GM12878 (cell line): Measurements from ENCODE around the gene ASCC3. TPM values are rescaled to one million over a fixed set of nuclear protein-coding genes. Genes with fewer than 3 reads are reported as not detected.
A peak's percentile ranks its signal among the peaks of the same experiment; 100 is the strongest.

Experiments
- ATAC-seq: fragments of 200-7000 bp; cut with Tn5 transposase; 3 replicates; pipeline ENCODE4 v1.9.1; 2020; ENCODE audit warnings: mild to moderate bottlenecking, moderate library complexity
- BruUV-seq: library from RNA; stranded (reverse); fragments of 400-500 nt; replicated peaks from 2 replicates; lab custom pipeline; 2021; lab: Mats Ljungman, UMichigan
- CTCF ChIA-PET: fragments of 300-600 bp; sonication (Branson Sonifier 250); formaldehyde crosslinking; extraction: SDS; loops from one replicate; lab custom pipeline; 2021; ENCODE audit warnings: inconsistent platforms; lab: Yijun Ruan, JAX
- POLR2A ChIA-PET: fragments of 350-600 bp; formaldehyde crosslinking; extraction: SDS; loops from one replicate; lab custom pipeline; 2021; ENCODE audit warnings: inconsistent platforms; lab: Charles Lee
- RAD21 ChIA-PET: fragments of 300-600 bp; sonication (Branson Sonifier 250); formaldehyde crosslinking; loops from one replicate; lab custom pipeline; 2023; ENCODE audit warnings: antibody characterized with exemption; ENCODE audit not compliant: unreplicated experiment; lab: Charles Lee
- SMC1A ChIA-PET: fragments of 300-600 bp; sonication (Branson Sonifier 250); formaldehyde crosslinking; loops from one replicate; lab custom pipeline; 2023; ENCODE audit not compliant: unreplicated experiment, uncharacterized antibody; lab: Charles Lee
- DNase-seq: peaks from one replicate; pipeline ENCODE4 v3.0.0-alpha.2; 2011; ENCODE audit warnings: low read depth, low spot score
- FAIRE-seq: peaks from 3 replicates; lab custom pipeline; 2011; peaks lifted over from hg19 to GRCh38; lab: Jason Lieb, UNC
- H2AFZ ChIP-seq: 2 replicates; pipeline ENCODE4 v1.6.0; 2011; ENCODE audit warnings: low read depth, low read length, control low read depth; ENCODE audit not compliant: control insufficient read depth
- H3K27ac ChIP-seq: 2 replicates; pipeline ENCODE4 v1.5.1; 2011; ENCODE audit warnings: control low read depth; ENCODE audit not compliant: control insufficient read depth, insufficient read depth
- H3K27me3 ChIP-seq, 2 experiments: replicated peaks in 1 of 2; 2 replicates each; pipeline versions ENCODE4 v1.6.0 to v1.6.1; 2011; ENCODE audit warnings: low read length in 1 of 2; ENCODE audit not compliant: control insufficient read depth in 2 of 2, insufficient read depth in 2 of 2
- H3K36me3 ChIP-seq, 2 experiments: 2 replicates each; pipeline ENCODE4 v1.5.1; 2011; ENCODE audit warnings: low read length in 1 of 2; ENCODE audit not compliant: control insufficient read depth in 2 of 2, insufficient read depth in 2 of 2
- H3K4me1 ChIP-seq: 2 replicates; pipeline ENCODE4 v1.6.1; 2011; ENCODE audit warnings: mild to moderate bottlenecking, low read length, moderate library complexity, mixed read lengths; ENCODE audit not compliant: control insufficient read depth, insufficient read depth
- H3K4me2 ChIP-seq: 2 replicates; pipeline ENCODE4 v1.6.0; 2011; ENCODE audit warnings: control low read depth; ENCODE audit not compliant: control insufficient read depth, insufficient read depth
- H3K4me3 ChIP-seq: fragments of 200-600 bp; sonication (generic); 2 replicates; pipeline ENCODE4 v1.5.1; 2016
- H3K79me2 ChIP-seq: 2 replicates; pipeline ENCODE4 v1.6.0; 2011; ENCODE audit warnings: low read length; ENCODE audit not compliant: control insufficient read depth, insufficient read depth
- H3K9ac ChIP-seq: 2 replicates; pipeline ENCODE4 v1.8.0; 2011; ENCODE audit warnings: low read length, control low read depth, mixed read lengths; ENCODE audit not compliant: control insufficient read depth, insufficient read depth
- H3K9me3 ChIP-seq: replicated peaks from 3 replicates; pipeline ENCODE4 v1.5.1; 2011; ENCODE audit warnings: mild to moderate bottlenecking, low read length; ENCODE audit not compliant: control insufficient read depth, insufficient read depth
- H4K20me1 ChIP-seq: 2 replicates; pipeline ENCODE4 v1.6.0; 2011; ENCODE audit not compliant: control insufficient read depth, insufficient read depth
- EZH2 ChIP-seq: IDR thresholded peaks from 2 replicates; pipeline ENCODE4 v1.6.1; 2012; ENCODE audit warnings: low read depth, mild to moderate bottlenecking, control low read depth, inconsistent platforms, low read length, borderline replicate concordance; ENCODE audit not compliant: control insufficient read depth
- RBBP5 ChIP-seq: fragments of 200-600 bp; sonication (generic); conservative IDR thresholded peaks from 2 replicates; pipeline ENCODE4 v1.6.1; 2016
- WGBS: methylation state at CpG from one replicate; pipeline ENCODE4 v1.1.6; 2016; ENCODE audit warnings: low lambda C conversion rate; ENCODE audit not compliant: insufficient replicate concordance, insufficient coverage; ENCODE audit errors: missing lambda C conversion rate; 5-methylcytosine and 5-hydroxymethylcytosine counted together
- in situ Hi-C: fragments of 300-500 bp; cut with MboI; formaldehyde crosslinking; loops from 9 replicates; pipeline ENCODE4 v1.14.3; 2018; ENCODE audit warnings: mixed read lengths
- intact Hi-C: fragments of 100-400 bp; cut with micrococcal nuclease; formaldehyde crosslinking; loops from one replicate; pipeline ENCODE4 v1.14.2; 2022; ENCODE audit not compliant: unreplicated experiment
- polyA plus RNA-seq, 11 experiments: library from polyadenylated mRNA; depleted of rRNA in 4 of 11; unstranded in 6 of 11; stranded (reverse) in 5 of 11; fragments of >200 nt; fragmentation: Nextera tagmentation in 4 of 11; fragmentation: Illumina TruSeq in 1 of 11; extraction: Ambion mirVana in 4 of 11; extraction: Trizol in 1 of 11; gene quantifications; 1 replicate in 1 of 11; 2 replicates in 10 of 11; pipeline versions ENCODE4 v1.2.1 to v1.2.3, GENCODE V29; 2011 to 2016; ENCODE audit warnings: inconsistent platforms in 2 of 11, missing spikeins in 2 of 11, low read depth in 1 of 11
- total RNA-seq, 4 experiments: library from RNA; depleted of rRNA in 3 of 4; stranded (reverse); fragments of >200 nt in 3 of 4; fragmentation: Illumina TruSeq in 1 of 4; extraction: Trizol in 1 of 4; gene quantifications; 2 replicates each; pipeline versions ENCODE4 v1.2.1 to v1.2.3, GENCODE V29; 2013 to 2021
- TF ChIP-seq, protein P1 (sequence below): IDR thresholded peaks from 2 replicates; pipeline ENCODE4 v1.6.1; 2012; ENCODE audit warnings: low read depth, low read length, improper control_type of control experiment

ASCC3 gene
- total and polyA plus RNA-seq, 10 of the 15 experiments (the other 5 are each of a cell fraction or from before 2014, with no cell fraction given): 19.9 to 76.2 (median 55.9) TPM

DNA sequence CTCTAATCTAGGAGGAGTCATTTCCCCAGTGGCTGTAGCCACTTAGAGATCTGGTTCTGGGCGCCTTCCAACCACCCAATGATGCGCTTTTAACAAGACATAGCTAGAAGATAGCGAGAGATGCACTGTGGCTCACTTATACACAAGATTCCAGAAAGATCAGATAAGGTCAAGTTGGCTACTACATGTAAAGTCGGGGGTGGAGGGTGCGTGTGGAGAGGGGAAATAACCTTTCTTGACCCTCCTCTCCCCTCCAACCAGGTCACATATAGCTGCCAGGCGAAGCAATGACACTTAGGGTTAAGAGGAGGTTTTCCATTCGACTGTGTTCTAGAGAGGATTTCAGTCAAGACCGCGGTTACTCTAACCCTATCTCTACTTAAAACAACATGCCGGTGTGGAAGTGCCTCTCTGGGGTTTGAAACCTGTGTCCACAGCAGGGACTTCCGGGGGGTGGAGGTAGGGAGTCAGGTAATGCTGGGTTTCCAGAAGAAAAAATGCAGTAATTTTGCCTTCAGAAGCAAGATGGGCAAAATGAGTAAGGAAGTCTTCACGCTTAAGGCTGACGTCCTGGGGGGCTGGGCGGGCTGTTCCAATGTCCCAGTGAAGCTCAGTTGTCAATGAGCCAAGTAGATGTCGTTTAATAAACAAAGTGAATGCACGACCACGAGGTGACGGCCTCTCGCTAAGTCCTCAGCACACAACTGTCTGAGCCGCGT is 414.6 kb downstream of the ASCC3 start:
- SMC1A ChIA-PET: no interaction called here

DNA sequence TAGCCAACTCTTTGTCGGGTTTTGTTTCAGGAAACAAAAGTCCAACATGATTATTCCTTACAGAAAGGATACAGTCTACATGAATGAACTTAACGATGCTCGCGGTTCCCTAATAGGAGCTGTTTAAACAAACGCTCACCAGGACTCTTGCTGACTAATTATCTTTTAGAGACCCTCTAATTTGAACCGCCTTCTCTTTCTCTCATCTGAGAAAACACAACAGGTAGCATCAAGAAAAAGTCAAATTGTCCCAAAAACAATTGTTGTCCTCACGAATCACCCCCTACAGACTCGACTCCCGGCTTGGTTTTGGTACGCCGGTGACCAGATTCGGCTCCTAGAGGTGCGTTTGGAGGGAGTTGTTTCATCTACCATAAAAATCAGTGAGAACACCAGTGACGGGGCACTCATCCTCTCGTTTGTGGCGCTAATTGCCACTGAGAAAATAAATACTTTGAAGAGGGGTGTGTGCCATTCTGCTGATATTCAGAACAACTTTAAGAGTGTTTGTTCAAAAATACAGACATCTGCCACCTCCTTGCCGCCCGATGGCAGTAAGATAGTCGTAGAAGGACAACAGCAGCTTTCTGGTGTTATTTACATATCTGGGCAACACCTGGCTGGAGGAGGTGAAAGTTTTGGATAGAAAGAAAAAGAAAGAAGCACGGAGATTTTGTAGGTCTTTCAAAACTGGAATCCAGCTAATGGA is 415.3 kb downstream of the ASCC3 start:
- H3K9me3 ChIP-seq: peaks cover 4% of the 10 kb centered on the region; the same call in 1 of the 3 replicates
- H3K27me3 ChIP-seq: peaks cover 30 to 49% of the 10 kb centered on the region in 2 experiments
- POLR2A ChIA-PET: no interaction called here
- SMC1A ChIA-PET: interaction anchor here (1.1 kb wide), 1 partner anchor 367 kb away, joined by 3 read pairs; no protein-coding TSS in a partner anchor
- H3K4me2 ChIP-seq: no peak overlapping the region
- no peaks in the 10 kb centered on the region for H3K4me1 ChIP-seq
- H2AFZ ChIP-seq: no peak overlapping the region
- DNase-seq (no peak), ATAC-seq (no peak), FAIRE-seq (no peak)
- CTCF ChIA-PET: no interaction called here
- no TSS peak for BruUV-seq
- no peak overlapping the region for H3K4me3 ChIP-seq
- RAD21 ChIA-PET: no interaction called here
- TF ChIP-seq EZH2 (peak; percentile 76; the same call in 1 of the 2 replicates), RBBP5 (no peak)
- no peaks in the 10 kb centered on the region for H4K20me1 ChIP-seq
- H3K27ac ChIP-seq: no peak overlapping the region
- intact Hi-C loops: no loop called here
- 29% methylated on average over 20 of the region's 20 CpGs for WGBS
- in situ Hi-C loops: no loop called here
- no peak overlapping the region for H3K9ac ChIP-seq
- H3K36me3 ChIP-seq: no peaks in the 10 kb centered on the region
- no peaks in the 10 kb centered on the region for H3K79me2 ChIP-seq

More for the DNA sequence above, 414.6 kb downstream of the ASCC3 start:
- DNase-seq: no peak
- TF ChIP-seq EZH2: 0 out of 2 replicates have a peak, but pooled peaks have one; percentile 65
- TF ChIP-seq, protein P1, sequence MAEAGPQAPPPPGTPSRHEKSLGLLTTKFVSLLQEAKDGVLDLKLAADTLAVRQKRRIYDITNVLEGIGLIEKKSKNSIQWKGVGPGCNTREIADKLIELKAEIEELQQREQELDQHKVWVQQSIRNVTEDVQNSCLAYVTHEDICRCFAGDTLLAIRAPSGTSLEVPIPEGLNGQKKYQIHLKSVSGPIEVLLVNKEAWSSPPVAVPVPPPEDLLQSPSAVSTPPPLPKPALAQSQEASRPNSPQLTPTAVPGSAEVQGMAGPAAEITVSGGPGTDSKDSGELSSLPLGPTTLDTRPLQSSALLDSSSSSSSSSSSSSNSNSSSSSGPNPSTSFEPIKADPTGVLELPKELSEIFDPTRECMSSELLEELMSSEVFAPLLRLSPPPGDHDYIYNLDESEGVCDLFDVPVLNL: no peak
- no peak for ATAC-seq
- no peaks in the 10 kb centered on the region for H3K4me1 ChIP-seq
- H3K36me3 ChIP-seq: no peaks in the 10 kb centered on the region
- no peak for FAIRE-seq
- WGBS: 8% methylated on average over 21 of the region's 21 CpGs
- no peaks in the 10 kb centered on the region for H3K79me2 ChIP-seq
- H3K27me3 ChIP-seq: peaks cover 29 to 45% of the 10 kb centered on the region in 2 experiments
- H3K9ac ChIP-seq: no peak overlapping the region
- no peaks in the 10 kb centered on the region for H4K20me1 ChIP-seq
- intact Hi-C loops: no loop called here
- no peak overlapping the region for H3K4me3 ChIP-seq
- no peak overlapping the region for H3K4me2 ChIP-seq
- peaks cover 4% of the 10 kb centered on the region; the same call in 1 of the 3 replicates for H3K9me3 ChIP-seq
- H3K27ac ChIP-seq: no peak overlapping the region
- BruUV-seq: no TSS peak
- in situ Hi-C loops: no loop called here
- POLR2A ChIA-PET: no interaction called here
- RAD21 ChIA-PET: no interaction called here
- CTCF ChIA-PET: no interaction called here
- H2AFZ ChIP-seq: no peak overlapping the region
